NCI-H187 treated with DMSO at 0.1 percent for 48 hours (cell line): Measurements from ENCODE around the gene ZFC3H1.
"Not testable (repeated sequence)": the region's sequence is repeated elsewhere in the genome, so short reads cannot be mapped to it uniquely, and the experiment has no call there.

Source experiments
- DNase-seq: peaks from one replicate; lab custom pipeline; 2025; lab: John Stamatoyannopoulos, UW

ZFC3H1 gene

DNA sequence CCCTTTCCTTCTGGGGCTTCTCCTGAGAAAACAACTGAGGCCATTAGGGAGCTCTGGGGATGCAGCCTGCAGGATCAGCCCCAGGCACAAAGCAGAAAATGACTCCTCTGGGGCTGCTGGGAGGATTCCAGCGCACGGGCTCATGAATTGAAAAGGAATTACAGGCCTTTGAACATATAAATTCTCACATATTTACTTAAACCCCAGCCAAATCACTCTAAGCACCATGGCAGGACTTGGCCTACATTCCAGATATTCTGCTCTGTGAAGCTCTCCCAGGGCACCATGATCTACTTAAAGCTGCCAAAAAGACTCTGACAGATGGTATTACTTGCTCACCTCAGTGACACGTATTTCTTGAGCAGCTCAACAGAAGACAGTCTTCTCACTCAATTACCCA is 87.2 kb downstream of the ZFC3H1 start:
- no peak for DNase-seq

DNA sequence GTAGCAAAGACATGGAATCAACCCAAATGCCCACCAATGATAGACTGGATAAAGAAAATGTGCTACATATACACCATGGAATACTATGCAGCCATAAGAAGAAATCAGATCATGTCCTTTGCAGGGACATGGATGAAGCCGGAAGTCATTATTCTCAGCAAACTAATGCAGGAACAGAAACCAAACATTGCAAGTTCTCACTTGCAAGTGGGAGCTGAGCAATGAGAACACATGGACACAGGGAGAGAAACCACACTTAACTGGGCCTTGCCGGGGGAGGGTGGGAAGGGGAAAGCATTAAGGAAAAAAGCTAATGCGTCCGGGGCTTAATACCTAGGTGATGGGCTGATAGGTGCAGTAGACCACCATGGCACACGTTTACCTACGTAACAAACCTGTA is 93.8 kb downstream of the ZFC3H1 start:
- DNase-seq, result not testable (repeated sequence)

DNA sequence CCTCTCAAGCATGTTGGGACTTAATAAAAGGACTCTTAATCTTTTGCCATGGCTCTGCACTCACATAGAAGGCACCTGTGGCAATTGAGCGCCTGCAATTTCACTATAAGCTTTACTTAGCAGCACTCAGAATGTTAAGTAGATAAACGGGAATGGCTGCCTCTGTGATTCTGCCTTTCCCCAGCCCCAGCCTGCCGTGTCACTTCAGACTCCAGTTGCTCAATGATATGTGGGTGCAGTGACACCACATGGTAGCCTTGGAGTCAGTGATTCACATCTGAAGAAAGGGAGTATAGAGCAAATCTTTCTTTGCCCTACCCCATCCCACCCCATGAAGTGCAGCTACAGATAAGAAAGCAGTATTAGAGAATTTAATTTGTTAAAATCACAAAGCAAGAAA is 96.1 kb downstream of the ZFC3H1 start:
- no peak for DNase-seq

DNA sequence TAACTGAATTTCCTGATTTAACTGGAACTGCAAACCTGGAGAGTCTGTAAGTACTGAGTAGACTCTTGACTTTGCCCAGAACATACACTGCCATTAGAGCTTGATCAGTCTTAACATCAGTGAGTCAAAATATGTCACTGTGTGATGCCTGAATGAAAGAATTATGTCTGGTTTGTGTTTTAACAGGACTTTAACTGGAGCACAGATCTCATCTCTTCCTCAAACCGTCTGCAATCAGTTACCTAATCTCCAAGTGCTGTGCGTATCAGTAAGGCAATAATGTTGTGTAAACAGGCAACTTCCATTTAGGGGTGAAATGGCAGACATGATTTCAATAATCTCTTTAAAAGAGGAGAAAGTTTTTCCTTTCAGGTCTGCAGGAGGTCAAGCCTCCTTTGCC is 97.0 kb downstream of the ZFC3H1 start:
- no peak for DNase-seq

DNA sequence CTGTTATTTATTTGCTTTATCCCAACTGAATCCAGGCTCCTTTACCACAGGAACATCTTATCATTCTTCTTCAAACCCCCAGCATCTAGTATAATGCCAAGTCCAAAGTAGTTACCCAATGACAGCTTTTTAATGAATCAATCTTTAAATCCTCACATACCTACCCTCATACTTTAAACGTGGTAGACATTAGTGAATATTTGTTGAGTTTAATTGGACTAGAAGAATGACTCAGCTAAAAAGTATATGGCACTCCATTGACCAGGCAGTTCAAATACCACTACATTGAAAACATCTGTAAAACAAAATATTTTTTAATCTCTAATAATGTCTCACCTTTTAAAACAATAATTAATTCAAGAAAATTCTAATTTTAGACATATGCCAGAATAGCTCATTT is 98.1 kb downstream of the ZFC3H1 start:
- DNase-seq, result no peak

DNA sequence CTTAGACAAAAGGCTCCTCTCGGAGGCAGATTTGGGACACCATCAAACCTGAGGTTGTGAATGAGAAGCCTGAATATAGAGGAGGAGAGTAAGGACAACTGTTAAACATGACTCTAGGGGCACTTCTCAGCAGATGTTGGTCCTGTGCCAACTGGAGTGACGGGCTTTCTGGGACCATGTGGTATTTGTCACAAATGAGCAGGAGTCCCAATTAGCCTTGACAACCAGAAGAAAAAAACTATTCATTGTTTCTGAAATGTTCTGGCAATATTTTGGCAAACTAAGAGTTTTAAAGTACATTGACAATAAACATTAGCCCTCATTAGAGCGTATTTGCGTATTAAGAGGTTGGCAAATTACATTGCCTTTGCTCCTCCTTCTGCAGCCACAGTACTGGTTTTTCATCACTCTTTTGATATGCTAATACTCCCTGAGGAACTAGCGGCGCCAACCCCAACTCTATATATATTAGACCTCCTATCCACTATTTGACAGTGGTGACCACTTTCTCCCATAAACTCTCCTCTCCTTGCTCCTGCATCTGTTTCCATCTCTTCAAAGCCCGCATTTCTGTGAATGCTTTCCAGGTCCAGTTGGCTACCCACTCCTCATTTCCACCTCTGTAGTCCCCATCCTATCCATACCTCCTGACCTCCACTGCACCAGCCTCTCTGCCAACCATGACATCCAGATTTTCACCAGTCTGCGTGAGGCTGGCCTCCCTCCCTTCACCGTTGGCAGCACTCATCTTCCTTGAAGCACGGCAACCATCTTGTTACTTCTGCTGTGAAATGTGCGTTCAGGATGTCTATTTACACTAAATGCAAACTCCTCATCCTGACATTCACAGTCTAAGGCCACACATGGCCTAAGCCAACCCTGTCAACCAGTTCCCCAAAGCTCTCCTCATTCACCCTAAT is 100.7 kb downstream of the ZFC3H1 start:
- no peak for DNase-seq
